Stimulated activated CD4-positive, alpha-beta T cell treated with anti-CD3 and anti-CD28 coated beads, TNF-alpha, amount 100 ng/mL, for 1 hour (primary cell): Measurements from ENCODE around the gene DMRTC2.
A peak's percentile ranks its signal among the peaks of the same experiment; 100 is the strongest.

Experiments used
- DNase-seq, 3 donors: peaks; one replicate each; pipeline ENCODE4 v3.0.0-alpha.2; 2020; ENCODE audit warnings: low read depth in 3 of 3, low spot score in 1 of 3

Gene DMRTC2

DNA sequence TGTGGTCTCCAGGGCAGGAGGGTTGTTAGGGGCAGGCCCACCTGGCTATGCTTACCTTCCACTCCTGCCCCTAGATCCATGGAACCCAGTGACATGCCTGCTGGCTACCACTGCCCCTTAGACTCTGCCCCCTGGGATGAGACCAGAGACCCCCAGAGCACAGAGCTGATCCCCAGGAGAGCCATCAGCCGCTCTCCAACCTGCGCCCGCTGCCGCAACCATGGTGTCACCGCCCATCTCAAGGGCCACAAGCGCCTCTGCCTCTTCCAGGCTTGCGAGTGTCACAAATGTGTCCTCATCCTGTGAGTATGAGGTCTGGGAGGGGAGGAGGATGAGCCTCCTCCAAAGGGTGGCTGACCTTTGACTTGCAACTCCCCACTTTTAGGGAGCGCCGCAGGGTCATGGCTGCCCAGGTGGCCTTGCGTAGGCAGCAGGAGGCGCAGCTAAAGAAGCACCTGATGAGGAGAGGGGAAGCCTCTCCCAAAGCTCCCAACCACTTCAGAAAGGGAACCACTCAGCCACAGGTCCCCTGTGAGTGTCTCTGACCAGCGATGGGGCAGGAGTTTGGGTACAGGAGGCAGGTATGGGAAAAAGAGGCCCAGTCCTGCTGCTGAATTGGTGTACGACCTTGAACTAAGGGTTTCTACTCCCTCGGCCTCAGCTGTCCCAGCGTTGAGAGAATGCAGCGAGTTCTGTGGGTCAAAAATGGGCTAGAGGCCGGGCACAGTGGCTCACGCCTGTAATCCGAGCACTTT lies 2.7 kb downstream of the DMRTC2 start:
- DNase-seq, result no peak

DNA sequence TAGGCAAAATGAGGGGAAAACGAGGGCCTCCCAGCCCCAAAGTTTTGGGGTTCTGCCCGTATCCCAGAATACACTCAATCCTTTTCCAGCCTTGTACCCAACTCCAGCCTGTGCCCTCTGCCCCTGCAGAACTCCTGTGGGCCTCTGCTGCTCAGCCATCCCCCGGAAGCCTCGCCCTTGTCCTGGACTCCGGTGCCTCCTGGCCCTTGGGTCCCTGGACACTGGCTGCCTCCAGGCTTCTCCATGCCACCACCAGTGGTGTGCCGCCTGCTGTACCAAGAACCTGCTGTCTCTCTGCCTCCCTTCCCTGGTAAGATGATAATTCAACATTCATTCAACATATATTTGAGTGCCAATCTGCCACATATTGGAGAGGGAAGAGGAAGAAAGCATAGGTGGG lies 3.8 kb downstream of the DMRTC2 start:
- no peak for DNase-seq

DNA sequence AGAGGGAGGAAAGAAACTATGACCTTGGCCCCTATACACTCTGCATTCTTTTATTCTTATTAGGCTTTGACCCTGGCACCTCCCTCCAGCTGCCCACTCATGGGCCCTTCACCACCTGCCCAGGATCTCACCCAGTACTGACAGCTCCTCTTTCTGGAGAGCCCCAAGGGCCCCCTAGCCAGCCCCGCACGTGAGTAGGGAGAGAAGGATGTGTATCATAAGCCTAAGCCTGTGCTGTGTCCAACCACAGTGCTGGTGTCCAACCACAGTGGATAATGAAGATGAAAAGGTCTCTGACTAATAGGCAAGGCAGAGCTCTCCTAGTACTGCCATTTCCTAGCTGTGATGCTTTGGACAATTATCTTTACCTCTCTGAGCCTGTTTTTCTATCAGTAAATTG lies 4.2 kb downstream of the DMRTC2 start:
- DNase-seq, result no peak

DNA sequence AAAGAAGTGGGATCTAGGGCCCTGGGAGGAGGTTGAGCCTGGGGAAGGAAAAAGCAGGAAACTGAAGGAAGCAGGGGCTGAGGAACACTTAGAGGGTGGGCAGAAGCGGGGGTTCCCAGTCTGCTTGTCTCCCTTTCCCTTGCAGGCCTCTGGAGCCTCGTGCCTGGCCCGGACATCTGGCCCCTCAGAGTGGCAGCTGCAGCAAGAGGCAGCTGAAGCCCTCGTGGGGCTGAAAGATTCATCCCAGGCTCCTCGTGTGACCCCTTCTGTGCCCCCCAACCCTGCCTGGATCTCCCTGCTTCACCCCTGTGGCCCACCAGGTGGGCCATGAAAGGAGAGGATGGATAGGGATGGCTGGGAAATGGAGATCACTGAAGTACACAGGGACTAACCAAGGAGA lies 5.5 kb downstream of the DMRTC2 start:
- no peak for DNase-seq

DNA sequence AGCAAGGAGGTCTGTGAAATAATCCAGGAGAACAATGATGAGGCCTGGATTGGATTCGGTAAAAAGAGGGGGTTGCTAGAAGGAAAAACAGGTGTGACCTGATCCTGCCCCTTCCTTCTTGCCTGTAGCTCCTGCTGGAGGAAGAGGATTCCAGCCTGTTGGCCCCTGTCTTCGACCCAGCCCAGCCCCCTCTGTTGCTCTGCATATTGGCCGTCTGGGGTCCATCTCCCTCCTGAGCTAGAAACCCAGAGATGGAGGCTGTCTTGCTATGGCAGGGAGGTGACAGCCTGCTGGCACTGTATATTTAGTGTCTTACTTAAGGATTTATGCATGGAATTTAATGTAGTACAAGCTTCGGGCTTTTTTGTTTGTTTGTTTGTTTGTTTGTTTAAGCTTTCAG lies 6.6 kb downstream of the DMRTC2 start:
- DNase-seq, result no peak

DNA sequence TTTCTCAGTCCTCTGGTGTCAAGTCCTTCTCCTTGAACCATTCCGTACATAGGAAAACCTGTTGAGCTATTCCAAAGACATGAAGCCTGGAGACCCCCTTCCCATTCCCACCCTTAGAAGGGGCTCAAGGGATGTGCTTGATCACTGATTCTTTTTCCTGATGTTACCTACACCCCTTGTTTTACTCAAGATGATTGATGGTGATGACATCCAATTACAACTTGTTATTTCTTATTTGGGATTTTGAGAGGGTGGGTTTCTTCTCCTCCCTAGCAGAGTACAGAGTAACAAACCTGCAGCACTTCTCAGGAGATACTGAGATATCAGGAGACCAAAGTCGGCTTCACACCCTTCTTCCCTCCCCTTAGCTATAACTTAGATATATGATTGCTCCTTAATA lies 8.5 kb downstream of the DMRTC2 start:
- no peak for DNase-seq

DNA sequence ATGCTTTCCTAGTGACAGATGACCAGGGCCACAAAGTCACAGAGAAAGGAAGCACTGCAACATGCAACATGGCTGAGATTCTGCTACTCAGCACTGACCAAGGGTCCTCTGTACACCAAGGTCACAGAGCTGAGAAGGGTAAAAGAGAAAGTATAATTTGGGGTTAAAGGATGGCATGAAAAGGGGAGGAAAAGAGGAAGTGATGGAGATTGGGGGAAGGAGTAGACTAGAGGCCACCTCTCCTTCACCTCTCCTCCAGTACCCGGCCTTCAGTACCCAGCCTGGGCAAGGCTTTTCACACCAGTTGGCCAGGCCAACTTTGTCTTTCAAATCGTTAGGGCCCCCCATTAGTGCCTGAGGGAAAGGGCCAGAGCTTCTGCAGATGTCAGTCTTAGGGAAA lies 8.9 kb downstream of the DMRTC2 start:
- no peak for DNase-seq

DNA sequence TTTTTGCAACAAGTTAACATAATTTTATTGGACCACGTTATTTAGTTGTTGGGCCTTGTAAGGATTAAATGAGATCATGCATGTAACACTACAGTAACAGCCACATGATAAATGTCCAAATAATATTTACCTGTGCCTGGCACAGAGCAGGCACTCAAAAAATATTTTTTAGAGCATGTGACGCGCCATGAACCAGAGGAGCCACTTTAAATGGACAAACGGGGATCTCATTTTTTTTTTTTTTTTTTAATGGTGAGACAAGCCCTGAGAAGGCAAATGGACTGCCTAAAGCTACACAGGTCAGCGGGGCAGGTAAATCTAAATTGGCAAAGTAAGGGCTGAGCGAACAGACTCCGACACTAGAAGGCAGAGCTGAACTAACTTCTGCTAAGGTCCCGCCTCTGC lies 14.4 kb downstream of the DMRTC2 start:
- no peak for DNase-seq

DNA sequence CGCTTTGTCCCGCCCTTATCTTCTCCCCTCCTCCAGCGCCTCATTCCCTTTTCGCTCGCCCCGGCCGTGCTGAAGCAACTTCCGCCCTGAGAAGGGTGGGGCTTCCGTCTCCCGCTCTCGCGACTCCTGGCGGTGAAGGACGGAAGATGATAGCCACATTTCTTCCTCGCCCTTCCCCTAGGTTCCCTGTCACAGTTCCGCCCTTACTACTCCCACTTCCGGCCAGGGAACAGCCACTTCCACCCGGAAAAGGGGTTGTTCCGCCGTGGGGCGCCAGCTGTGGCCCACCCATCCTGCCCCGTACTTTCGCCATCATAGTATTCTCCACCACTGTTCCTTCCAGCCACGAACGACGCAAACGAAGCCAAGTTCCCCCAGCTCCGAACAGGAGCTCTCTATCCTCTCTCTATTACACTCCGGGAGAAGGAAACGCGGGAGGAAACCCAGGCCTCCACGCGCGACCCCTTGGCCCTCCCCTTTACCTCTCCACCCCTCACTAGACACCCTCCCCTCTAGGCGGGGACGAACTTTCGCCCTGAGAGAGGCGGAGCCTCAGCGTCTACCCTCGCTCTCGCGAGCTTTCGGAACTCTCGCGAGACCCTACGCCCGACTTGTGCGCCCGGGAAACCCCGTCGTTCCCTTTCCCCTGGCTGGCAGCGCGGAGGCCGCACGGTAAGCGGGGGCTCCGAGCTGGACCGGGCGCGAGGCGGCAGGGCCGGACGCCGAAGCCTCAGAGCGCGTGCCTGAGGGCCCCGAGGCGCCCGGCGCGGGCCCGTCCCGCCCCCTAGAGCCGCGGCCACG lies 15.0 kb downstream of the DMRTC2 start, which contains the start of gene RPS19:
Gene RPS19, plus strand, starts transcription at position 638 of the 801 bp plus-strand sequence. CDS start 520 bp downstream, outside the sequence.
- DNase-seq, result peak; percentile 95 to 97 (median 96)

DNA sequence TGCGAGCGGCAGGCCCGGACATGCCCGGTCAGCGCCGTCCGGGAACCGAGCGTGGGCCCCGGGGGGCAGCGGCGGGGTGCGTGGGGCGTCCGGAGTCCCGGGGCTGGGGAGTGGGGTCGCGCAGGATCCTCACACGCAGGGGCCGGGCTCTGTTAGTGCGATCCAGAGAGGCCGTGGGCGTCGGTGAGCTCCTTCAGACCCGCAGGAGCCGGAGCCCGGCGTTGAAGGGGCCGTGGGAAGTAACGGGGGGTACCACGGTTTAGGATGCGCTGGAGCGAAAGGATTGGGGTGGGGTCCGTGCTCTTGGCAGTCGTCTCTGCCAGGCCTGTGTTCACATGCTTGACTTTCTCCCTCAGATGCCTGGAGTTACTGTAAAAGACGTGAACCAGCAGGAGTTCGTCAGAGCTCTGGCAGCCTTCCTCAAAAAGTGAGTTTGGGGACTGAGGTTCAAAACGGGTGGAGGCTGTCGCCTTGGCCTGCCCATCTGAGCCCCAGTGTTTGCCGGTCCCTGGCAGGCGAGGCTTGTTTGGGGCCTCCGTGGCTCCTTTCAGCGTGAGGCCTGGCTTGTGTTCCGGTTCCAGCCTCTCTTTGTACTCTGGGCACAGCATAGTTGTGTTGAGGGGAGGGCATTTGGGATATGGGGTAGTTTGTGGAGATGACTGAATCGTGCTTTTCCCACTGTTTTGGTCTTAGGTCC lies 15.7 kb downstream of the DMRTC2 start:
- no peak for DNase-seq

DNA sequence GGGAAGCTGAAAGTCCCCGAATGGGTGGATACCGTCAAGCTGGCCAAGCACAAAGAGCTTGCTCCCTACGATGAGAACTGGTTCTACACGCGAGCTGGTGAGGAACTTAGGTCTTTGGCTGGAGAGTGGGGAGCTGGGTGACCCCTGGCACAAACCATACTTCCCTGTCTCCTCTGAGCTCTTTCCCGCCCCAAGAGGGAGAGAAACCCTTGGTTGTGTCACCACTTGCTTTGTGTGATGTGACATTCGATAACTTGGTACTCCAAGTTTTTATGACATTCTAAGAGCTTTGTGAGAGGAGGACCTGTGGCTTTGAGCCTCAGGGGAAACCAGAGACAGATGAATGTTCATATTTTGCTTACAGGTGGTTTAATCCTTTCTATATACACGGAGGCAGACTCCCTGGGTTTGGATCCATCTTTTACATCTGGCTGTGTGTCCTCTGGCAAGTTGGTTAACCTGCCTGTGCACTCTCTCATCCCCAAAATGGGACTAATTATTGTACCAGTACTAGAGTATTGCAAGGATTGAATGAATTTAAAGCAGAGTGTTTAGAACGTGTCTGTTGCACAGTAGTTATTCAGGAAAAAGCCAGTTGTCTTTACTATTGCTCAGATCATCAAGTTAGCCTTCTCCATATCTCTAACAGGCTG lies 16.4 kb downstream of the DMRTC2 start:
- no peak for DNase-seq

DNA sequence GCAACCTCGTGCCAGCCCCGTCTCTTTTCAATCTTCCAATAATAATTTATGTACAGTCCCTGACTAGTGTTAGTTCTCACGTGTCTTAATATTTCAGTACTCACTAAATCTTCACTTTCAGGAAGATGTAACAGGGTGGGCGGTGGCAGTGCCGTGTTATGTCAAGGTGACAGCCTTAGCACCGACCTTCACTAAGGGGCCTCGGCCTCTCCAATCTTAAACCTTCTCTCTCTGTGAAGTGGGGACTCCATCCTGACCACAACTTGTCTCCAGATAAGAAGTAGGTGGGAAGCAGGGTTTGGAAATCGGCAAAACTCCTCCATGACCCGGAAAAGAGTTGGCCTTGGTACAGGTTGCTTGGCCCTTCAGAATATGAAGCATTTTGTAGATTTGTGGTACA lies 17.0 kb downstream of the DMRTC2 start:
- no peak for DNase-seq

DNA sequence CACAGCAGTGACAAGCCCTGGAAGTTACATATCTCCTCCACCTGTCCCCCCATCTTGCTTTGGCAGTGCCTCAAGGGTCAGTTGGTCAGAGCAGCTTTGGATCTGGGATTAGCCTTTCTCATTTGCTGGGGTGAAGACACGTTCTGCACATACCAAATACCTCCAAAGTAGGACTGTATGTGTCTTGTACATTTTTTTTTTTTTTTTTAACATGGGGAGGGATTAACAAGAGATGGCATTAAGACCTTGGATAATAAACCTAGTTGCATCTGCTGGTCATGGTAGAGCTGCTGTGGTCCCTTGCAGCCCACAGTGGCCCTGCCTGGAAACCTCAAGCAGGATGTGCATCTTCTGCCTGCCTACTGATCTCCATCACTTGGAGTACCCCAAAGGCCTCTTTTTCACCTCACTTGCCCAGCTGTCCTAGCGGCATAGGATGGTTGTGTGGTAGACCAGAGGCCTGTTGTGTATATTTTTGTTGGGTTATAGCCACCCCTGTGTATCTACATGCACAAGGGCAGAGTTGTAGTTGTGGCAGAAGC lies 17.7 kb downstream of the DMRTC2 start:
- no peak for DNase-seq

DNA sequence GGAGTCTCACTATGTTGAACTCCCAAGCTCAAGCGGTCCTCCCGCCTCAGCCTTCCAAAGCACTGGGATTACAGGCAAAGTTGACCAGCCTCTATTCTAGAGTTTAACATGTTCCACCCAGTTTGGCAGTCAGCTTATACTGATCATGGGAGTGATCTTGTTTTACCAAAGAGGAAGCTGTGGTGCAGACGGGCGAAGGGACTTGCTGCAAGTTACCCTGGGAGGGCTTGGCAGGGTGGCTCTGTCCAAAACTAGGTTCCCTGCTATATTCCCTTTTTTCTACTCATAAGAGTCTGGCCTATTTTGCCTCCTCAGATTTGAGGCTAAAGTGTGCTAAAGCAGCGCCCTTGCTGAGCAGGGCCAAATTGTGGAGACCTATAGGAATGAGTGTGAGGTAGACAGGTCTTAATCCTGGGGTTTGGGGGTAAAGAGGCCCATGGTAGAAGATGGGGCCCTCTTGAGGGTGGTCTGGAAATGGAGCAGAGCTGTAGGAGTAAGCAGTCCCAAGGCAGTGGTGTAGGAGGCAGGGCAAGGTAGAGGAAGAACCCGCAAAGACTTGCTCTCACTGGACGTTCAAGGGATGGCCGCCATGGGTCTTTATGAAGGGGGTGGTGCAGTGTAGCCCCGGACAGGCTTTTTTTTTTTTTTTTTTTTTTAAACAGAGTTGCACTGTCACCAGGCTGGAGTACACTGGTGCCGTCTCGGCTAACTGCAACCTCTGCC lies 18.5 kb downstream of the DMRTC2 start:
- DNase-seq, result no peak

DNA sequence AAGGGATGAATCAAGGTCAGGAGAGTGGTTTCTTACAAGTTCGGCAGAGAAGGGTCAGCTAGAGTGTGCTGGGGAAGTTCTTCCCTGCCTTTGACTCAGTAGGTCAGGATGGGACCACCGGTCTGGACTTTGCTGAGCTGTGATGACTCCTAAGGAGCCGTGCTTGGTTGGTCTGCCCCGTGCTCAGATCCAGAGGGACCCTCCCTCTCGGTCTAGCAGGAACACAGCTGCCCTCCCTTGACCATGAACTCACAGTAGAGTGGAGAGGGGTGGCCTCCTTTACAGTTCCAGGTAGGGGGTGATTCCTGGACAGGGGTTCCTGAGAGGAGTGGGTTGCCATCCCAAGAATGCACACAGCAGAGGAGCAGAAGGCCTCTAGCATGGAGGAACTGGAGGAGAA lies 19.5 kb downstream of the DMRTC2 start:
- DNase-seq, result no peak

DNA sequence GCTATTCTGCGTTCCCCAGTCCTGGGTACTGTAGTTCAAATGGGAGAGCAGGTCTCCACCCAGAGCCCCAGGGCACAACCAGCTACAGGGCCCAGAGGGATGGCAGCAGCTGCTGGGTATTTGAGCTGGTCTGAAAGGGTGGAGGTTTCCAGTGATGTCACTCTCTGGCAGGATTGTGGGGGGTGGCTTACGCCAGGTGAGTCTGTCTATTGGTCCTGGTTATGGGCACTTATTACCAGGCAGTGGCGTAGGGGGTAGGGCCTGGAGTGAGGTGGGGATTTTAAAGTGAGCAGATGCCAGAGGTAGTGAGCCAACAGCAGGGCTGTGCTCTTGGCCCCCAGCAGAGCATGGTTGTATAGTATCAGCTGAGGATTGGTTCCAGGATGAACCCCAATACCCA lies 21.4 kb downstream of the DMRTC2 start:
- no peak for DNase-seq

DNA sequence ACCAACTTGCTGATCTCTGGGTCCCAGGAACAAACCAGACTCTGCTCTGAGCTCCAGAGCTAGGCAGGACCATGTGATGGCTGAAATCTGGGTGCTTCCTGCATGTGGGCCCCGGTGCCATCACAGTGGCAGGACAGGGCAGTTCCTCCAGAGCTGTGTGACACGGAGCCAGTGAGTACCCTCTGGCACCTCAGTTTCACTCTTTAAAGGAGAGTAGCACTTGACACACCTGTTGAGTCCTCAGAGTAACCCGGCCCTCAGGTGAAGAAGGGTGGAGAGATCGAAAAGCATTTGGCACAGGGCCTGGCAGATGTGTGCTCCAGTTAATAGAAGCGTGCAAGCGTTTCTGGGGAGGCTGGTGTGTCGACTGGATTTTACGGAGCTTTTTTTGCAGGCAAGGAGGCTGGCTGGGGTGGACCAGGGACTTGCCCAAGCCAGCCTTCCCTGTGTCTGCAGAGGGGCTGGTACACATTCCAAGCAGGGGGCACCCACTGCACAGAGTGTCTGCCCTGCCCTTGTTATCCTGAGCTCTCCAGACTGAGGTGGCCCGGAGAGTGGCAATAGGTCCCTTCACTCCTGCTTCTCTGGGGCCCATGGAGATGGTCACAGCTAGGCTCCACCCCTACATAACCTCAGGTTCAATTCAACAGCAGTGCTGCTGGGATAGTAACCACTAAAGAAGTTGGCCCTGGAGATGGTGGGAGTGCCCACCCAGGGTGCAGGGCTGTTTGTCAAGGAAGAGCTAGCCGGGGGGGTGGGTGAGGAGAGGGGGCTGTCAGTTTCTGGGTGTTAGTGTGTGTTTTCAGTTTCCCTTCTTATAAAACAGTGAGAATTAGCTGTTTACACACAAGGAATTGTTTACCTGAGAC lies 23.5 kb downstream of the DMRTC2 start:
- DNase-seq, result no peak

DNA sequence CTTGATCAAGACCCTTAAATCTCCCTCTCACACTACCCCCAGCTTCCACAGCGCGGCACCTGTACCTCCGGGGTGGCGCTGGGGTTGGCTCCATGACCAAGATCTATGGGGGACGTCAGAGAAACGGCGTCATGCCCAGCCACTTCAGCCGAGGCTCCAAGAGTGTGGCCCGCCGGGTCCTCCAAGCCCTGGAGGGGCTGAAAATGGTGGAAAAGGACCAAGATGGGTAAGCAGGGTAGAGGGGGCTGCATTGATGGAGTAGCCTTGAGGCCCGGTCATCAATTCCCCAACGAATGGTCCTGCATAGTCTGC lies 24.1 kb downstream of the DMRTC2 start:
- DNase-seq, result no peak

DNA sequence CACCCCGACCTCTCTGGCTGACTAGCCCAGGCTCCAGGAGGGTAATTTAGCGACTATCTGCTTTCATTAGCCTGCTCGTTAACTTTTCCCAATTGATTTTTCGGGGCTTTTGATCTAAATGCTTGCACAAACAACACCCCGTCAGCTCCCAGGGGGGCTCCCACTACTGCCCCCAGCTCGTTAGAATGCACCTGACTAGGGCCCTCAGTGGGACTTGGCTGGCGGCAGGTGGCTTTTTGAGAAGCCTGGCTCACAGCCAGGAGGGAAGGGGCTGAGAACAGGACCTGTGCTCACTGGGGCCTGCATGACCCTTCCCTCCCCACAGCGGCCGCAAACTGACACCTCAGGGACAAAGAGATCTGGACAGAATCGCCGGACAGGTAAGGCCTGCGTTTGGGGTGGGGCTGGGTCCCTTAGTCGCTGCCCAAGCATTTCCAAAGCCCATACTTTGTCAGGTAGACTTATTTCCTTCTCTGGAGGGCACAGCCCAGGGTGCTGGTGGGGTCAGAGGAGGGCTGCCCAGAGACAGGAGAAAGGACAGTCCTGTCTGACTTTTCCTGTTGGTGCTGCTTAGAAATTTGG lies 24.6 kb downstream of the DMRTC2 start:
- no peak for DNase-seq
